GM12874 (cell line): ENCODE measurements around the gene LYPD1.

ENCODE experiments used
- CTCF ChIP-seq: IDR thresholded peaks from 2 replicates; pipeline ENCODE4 v1.5.1; 2011; ENCODE audit warnings: low read depth, mild to moderate bottlenecking, control low read depth, low read length, moderate library complexity; ENCODE audit not compliant: insufficient read depth

The LYPD1 gene

GRCh38 chr2:132692816-132693215 is 22.8 kb upstream of the LYPD1 start:
- no peak for TF ChIP-seq CTCF

DNA sequence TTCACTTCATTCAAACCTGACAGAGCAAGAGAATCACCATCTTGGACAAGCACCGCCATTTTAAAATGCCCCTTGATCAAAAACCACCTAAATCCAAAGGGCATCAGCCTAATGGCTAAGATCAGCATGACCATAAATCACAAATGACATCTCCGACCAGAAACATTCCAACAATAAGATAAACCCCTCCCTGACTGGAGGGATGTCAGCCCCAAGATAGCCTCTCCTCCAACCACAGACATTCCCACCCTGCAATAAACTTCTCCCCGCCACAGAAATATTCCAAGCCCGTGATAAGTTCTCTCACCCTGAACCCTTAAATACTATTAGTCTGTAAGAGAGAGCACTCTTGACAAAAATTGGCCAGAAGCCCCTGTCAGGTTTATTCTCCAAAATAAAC is 21.6 kb upstream of the LYPD1 start:
- no peak for TF ChIP-seq CTCF

DNA sequence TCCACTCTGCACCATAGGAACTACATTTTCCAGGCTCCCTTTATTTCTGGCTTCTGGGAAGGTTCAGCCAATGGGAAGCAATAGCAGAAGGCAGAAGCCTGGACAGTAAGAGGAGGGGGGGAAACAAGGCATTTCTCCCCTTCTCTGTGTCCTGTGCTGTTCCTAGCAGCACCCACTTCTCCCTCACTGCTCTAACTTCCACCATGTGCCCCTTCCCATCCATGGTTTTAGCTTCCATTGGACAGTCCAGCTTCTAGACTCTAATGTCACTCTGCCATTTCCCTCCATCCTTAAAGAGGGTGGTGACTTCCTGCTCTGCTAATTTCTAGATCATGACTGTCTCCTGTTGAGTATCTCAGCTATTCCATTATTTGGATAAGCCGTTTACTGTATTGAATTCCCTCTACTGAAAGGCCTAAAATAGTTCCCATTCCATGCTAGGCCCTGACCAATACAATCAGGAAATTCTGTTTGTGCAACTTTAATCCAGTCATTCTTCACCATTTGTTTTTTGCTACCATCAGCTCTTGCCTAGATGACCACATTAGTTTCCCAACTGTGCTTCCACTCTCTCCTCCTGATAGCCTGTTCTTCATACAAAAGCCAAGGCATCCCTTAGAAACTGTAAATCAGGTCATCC is 20.8 kb upstream of the LYPD1 start:
- TF ChIP-seq CTCF, result no peak

DNA sequence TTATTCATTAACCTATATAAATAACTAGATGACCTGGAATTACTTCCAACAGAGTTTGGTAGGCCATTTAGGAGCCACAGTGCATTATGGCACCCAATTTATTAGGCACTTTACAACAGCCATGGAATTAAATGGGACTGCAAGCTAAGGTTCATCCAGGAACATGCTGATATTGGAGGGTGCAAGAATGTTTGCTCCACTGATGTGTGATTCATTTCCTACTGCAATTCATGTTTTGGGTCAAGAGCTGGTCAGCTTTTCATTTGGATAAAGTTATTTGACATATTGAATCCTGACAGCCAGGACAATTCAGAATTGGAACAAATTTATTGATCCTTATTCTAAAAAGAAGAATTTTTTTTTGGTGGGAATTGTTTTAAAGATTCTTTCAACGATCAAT is 11.8 kb upstream of the LYPD1 start:
- TF ChIP-seq CTCF, result no peak

DNA sequence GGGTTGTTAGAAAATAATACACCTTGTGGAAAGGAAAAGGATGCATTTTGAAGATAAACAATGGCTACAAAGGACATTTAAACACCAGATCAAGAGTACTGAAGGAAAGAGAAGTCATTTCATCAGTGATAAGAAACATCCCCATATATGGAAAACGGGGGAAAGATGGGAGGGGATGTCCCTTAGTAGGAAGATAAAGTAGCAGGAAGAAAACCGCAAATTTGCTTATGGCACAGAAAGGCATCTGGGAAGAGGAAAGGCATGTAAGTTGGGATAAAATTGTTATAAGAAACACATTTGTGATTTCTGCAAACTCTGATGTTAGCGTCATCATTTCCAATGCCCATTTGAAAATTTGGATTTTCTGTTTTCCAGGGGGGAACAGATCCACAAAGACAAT is 10.5 kb upstream of the LYPD1 start:
- no peak for TF ChIP-seq CTCF

DNA sequence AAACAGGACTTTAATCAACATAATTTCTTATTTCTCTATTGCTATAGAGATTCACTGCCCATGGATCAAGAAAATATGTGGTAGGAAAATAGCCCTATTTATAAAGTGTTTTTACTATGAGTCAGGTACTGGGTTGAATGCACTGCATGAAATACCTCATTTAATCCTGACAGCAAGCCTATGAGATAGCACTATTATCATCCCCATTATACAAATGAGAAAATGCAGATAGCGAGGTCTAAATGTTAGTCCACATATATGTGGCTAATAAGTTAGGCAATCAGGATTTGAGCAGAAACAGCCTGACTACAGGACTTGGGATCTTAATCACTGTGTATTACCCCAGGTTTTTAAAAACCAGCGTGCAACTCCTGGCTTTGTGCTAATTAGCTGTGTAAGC is 8.5 kb upstream of the LYPD1 start:
- TF ChIP-seq CTCF, result no peak

- no peak for TF ChIP-seq CTCF
Observed at GRCh38 chr2:132677661-132678060, 7.7 kb upstream of the LYPD1 start.
